HepG2 (cell line): Measurements from ENCODE around the gene CAPN10. TPM values are rescaled to one million over a fixed set of nuclear protein-coding genes. Genes with fewer than 3 reads are reported as not detected.
A peak's percentile ranks its signal among the peaks of the same experiment; 100 is the strongest.

ENCODE experiments used
- ATAC-seq: fragments of 200-7000 bp; cut with Tn5 transposase; 3 replicates; pipeline ENCODE4 v1.9.1; 2020; ENCODE audit warnings: mild to moderate bottlenecking, moderate library complexity
- BruUV-seq: library from RNA; stranded (reverse); fragments of 400-500 nt; replicated peaks from 2 replicates; lab custom pipeline; 2021; lab: Mats Ljungman, UMichigan
- CTCF ChIA-PET: fragments of 300-600 bp; formaldehyde crosslinking; extraction: SDS; loops from one replicate; lab custom pipeline; 2021; ENCODE audit warnings: low total read pairs, inconsistent platforms, low intra/inter-chr PET ratio; lab: Yijun Ruan, JAX
- POLR2A ChIA-PET: fragments of 350-600 bp; sonication (Branson Sonifier 250); formaldehyde crosslinking; loops from one replicate; lab custom pipeline; 2020; ENCODE audit warnings: antibody characterized with exemption, inconsistent platforms; lab: Yijun Ruan, JAX
- DNase-seq: peaks from one replicate; pipeline ENCODE4 v3.0.0-alpha.2; 2015; ENCODE audit warnings: low spot score
- FAIRE-seq: peaks from 3 replicates; lab custom pipeline; 2011; peaks lifted over from hg19 to GRCh38; lab: Jason Lieb, UNC
- H2AFZ ChIP-seq: one replicate; pipeline ENCODE4 v1.6.1; 2011; ENCODE audit warnings: low read length, inconsistent platforms
- H3K27ac ChIP-seq: fragments of 300-600 bp; 3 replicates; pipeline ENCODE4 v1.8.0; 2011; ENCODE audit warnings: mixed run types, mild to moderate bottlenecking, mixed read lengths, low read length, inconsistent platforms; ENCODE audit not compliant: insufficient read depth; ENCODE audit errors: extremely low read length
- H3K27me3 ChIP-seq, 2 experiments: fragments of 200-600 bp in 1 of 2; 2 replicates in 1 of 2; 3 replicates in 1 of 2; pipeline versions ENCODE4 v1.6.0 to v1.8.0; 2011; ENCODE audit warnings: low read length in 2 of 2, mild to moderate bottlenecking in 2 of 2, moderate library complexity in 2 of 2, inconsistent platforms in 1 of 2; ENCODE audit not compliant: insufficient read depth in 2 of 2, control insufficient read depth in 1 of 2
- H3K36me3 ChIP-seq, 2 experiments: fragments of 200-600 bp in 1 of 2; replicated peaks in 1 of 2; 2 replicates in 1 of 2; 3 replicates in 1 of 2; pipeline versions ENCODE4 v1.5.1 to v1.8.0; 2011; ENCODE audit warnings: low read length in 2 of 2, inconsistent platforms in 1 of 2; ENCODE audit not compliant: insufficient read depth in 2 of 2, control insufficient read depth in 1 of 2
- H3K4me1 ChIP-seq: 2 replicates; pipeline ENCODE4 v1.5.1; 2012; ENCODE audit warnings: low read length, inconsistent platforms; ENCODE audit not compliant: insufficient read depth
- H3K4me2 ChIP-seq: 2 replicates; pipeline ENCODE4 v1.6.0; 2011; ENCODE audit warnings: low read depth, low read length, inconsistent platforms
- H3K4me3 ChIP-seq, 3 experiments: fragments of 200-600 bp in 1 of 3; sonication (generic), shearing (Covaris generic) in 1 of 3; replicated peaks in 1 of 3; 2 replicates each; pipeline ENCODE4 v1.5.1; 2011 to 2016; ENCODE audit warnings: low read length in 3 of 3, inconsistent platforms in 2 of 3, low read depth in 2 of 3, mild to moderate bottlenecking in 2 of 3, control low read depth in 1 of 3, mixed read lengths in 1 of 3; ENCODE audit not compliant: insufficient read depth in 1 of 3
- H3K79me2 ChIP-seq: one replicate; pipeline ENCODE4 v1.6.1; 2011; ENCODE audit warnings: low read length, inconsistent platforms; ENCODE audit not compliant: insufficient read depth
- H3K9ac ChIP-seq: 2 replicates; pipeline ENCODE4 v1.6.0; 2011; ENCODE audit warnings: mild to moderate bottlenecking, low read depth, low read length, inconsistent platforms; ENCODE audit not compliant: insufficient read depth
- H3K9me3 ChIP-seq: 2 replicates; pipeline ENCODE4 v1.5.1; 2012; ENCODE audit warnings: mild to moderate bottlenecking, low read length
- H4K20me1 ChIP-seq: 2 replicates; pipeline ENCODE4 v1.6.0; 2011; ENCODE audit warnings: inconsistent platforms, mild to moderate bottlenecking, low read length, moderate library complexity; ENCODE audit not compliant: insufficient read depth
- DDIT3 ChIP-seq: sonication (generic); formaldehyde crosslinking; IDR thresholded peaks from 2 replicates; pipeline ENCODE4 v1.4.0; 2020; ENCODE audit warnings: mild to moderate bottlenecking, missing genetic modification reagents
- ISL2 ChIP-seq: sonication (generic); formaldehyde crosslinking; IDR thresholded peaks from 2 replicates; pipeline ENCODE4 v1.5.0; 2020; ENCODE audit warnings: missing genetic modification reagents
- MAFK ChIP-seq, 2 experiments: IDR thresholded peaks in 1 of 2; conservative IDR thresholded peaks in 1 of 2; 2 replicates each; pipeline ENCODE4 v1.6.1; 2011; ENCODE audit warnings: improper control_type of control experiment in 2 of 2, low read length in 2 of 2
- MXD4 ChIP-seq: IDR thresholded peaks from 2 replicates; pipeline ENCODE4 v1.6.1; 2016; ENCODE audit warnings: mild to moderate bottlenecking, missing biosample characterization, missing genetic modification reagents
- MYC ChIP-seq: sonication (generic); formaldehyde crosslinking; IDR thresholded peaks from 2 replicates; pipeline ENCODE4 v1.9.0; 2021; ENCODE audit warnings: missing genetic modification reagents, borderline replicate concordance
- ZBTB49 ChIP-seq: sonication (generic); formaldehyde crosslinking; IDR thresholded peaks from 2 replicates; pipeline ENCODE4 v1.4.0; 2020; ENCODE audit warnings: missing genetic modification reagents, borderline replicate concordance
- ZHX2 ChIP-seq, 2 experiments: sonication (generic) in 1 of 2; formaldehyde crosslinking in 1 of 2; IDR thresholded peaks; 2 replicates each; pipeline versions ENCODE4 v1.6.1 to v1.9.0; 2014 to 2022; ENCODE audit warnings: antibody characterized with exemption in 1 of 2, borderline replicate concordance in 1 of 2, inconsistent platforms in 1 of 2, low read depth in 1 of 2, missing genetic modification reagents in 1 of 2
- ZNF256 ChIP-seq: sonication (generic); formaldehyde crosslinking; conservative IDR thresholded peaks from 2 replicates; pipeline ENCODE4 v1.4.0; 2020; ENCODE audit warnings: missing genetic modification reagents
- ZNF362 ChIP-seq: sonication (generic); formaldehyde crosslinking; IDR thresholded peaks from 2 replicates; pipeline ENCODE4 v1.4.0; 2020; ENCODE audit warnings: missing genetic modification reagents, mild to moderate bottlenecking, borderline replicate concordance
- ZNF790 ChIP-seq: sonication (generic); formaldehyde crosslinking; IDR thresholded peaks from 2 replicates; pipeline ENCODE4 v1.8.0; 2022; ENCODE audit warnings: missing genetic modification reagents, mild to moderate bottlenecking, borderline replicate concordance
- ZSCAN20 ChIP-seq: sonication (generic); formaldehyde crosslinking; IDR thresholded peaks from 2 replicates; pipeline ENCODE4 v1.4.0; 2020; ENCODE audit warnings: missing genetic modification reagents, mild to moderate bottlenecking, borderline replicate concordance
- WGBS: methylation state at CpG from one replicate; pipeline ENCODE4 v1.1.6; 2017; ENCODE audit warnings: low lambda C conversion rate; 5-methylcytosine and 5-hydroxymethylcytosine counted together
- in situ Hi-C: cut with HindIII; loops from 2 replicates; pipeline ENCODE4 v1.10.0; 2017; ENCODE audit warnings: low pct_unique_long_range_greater_than_20kb; ENCODE audit not compliant: extremely low pct_ligation_motif_present
- intact Hi-C: fragments of 100-400 bp; cut with micrococcal nuclease; formaldehyde crosslinking; loops from one replicate; pipeline ENCODE4 v1.10.0; 2022; ENCODE audit not compliant: unreplicated experiment
- polyA plus RNA-seq, 8 experiments: library from polyadenylated mRNA; depleted of rRNA in 3 of 8; stranded (reverse) in 7 of 8; unstranded in 1 of 8; fragments of >200 nt; fragmentation: Illumina TruSeq in 4 of 8; extraction: Trizol in 4 of 8; gene quantifications; 2 replicates each; pipeline versions ENCODE4 v1.2.1 to v1.2.3, GENCODE V29; 2011 to 2016; ENCODE audit warnings: low read depth in 4 of 8, missing spikeins in 1 of 8, mixed read lengths in 1 of 8; ENCODE audit not compliant: insufficient read depth in 1 of 8
- total RNA-seq, 5 experiments: library from RNA; depleted of rRNA; stranded (reverse); fragments of >200 nt; fragmentation: Illumina TruSeq; extraction: Trizol; gene quantifications; 2 replicates each; pipeline ENCODE4 v1.2.3, GENCODE V29; 2016; ENCODE audit warnings: low read depth in 1 of 5

CAPN10 gene
- total and polyA plus RNA-seq, 2 of the 13 experiments (the other 11 are each of a cell fraction or from before 2014, with no cell fraction given): 27.6 to 32.4 TPM

GRCh38 chr2:240560480-240561324 lies 25.8 kb upstream of the CAPN10 start:
- in situ Hi-C loops: loop anchor here (25.0 kb wide), 1 partner anchor 652 kb away; no protein-coding TSS in a partner anchor
- H3K9me3 ChIP-seq: no peaks in the 10 kb centered on the region
- WGBS: under 1% methylated on average over 45 of the region's 101 CpGs
- FAIRE-seq: peak; percentile 74
- POLR2A ChIA-PET: interaction anchor here (1.0 to 4.9 kb wide), 13 partner anchors 8 to 656 kb away, joined by 3 to 86 read pairs (median 5); partner anchors contain the start of genes CAPN10 and RNPEPL1
- no peak overlapping the region for H2AFZ ChIP-seq
- peaks cover 3 to 15% of the 10 kb centered on the region in 2 experiments; a peak in 4 of 5 replicates for H3K36me3 ChIP-seq
- peaks cover 54% of the 10 kb centered on the region for H3K4me1 ChIP-seq
- peak overlapping the region; percentile 90 for H3K27ac ChIP-seq
- H4K20me1 ChIP-seq: no peaks in the 10 kb centered on the region
- H3K4me2 ChIP-seq: peak overlapping the region; percentile 96
- CTCF ChIA-PET: no interaction called here
- H3K4me3 ChIP-seq: peak overlapping the region; percentile 80 to 85 (median 80)
- H3K9ac ChIP-seq: peak overlapping the region; percentile 92
- DNase-seq: peak; percentile 97
- ATAC-seq: peak; percentile 76
- BruUV-seq: no TSS peak
- H3K79me2 ChIP-seq: peaks cover 24% of the 10 kb centered on the region
- H3K27me3 ChIP-seq: no peaks in the 10 kb centered on the region
- intact Hi-C loops: loop anchor here (5.0 kb wide), 1 partner anchor 272 kb away; no protein-coding TSS in a partner anchor
- TF ChIP-seq DDIT3 (CRISPR knock-in tag) (no peak), ZNF256 (CRISPR knock-in tag) (no peak; the same call in 1 of the 2 replicates), MAFK (conservative IDR thresholded peaks at IDR 0.05 in 1 of 2, IDR thresholded peaks at IDR 0.05 in 1 of 2; ENCODE audit: low read length in 2 of 2) (no peak), ZSCAN20 (CRISPR knock-in tag) (peak; percentile 91), ISL2 (CRISPR knock-in tag) (peak; percentile 47; the same call in 1 of the 2 replicates), MXD4 (CRISPR knock-in tag) (peak; percentile 73), ZBTB49 (no peak), ZNF362 (CRISPR knock-in tag) (no peak), ZNF790 (CRISPR knock-in tag) (peak; percentile 99), ZHX2 (IDR thresholded peaks at IDR 0.05; ENCODE audit: low read depth) (peak; percentile 11; the same call in 1 of the 2 replicates), ZHX2 (CRISPR knock-in tag; IDR thresholded peaks at IDR 0.05; ENCODE audit: borderline replicate concordance) (peak; percentile 96; the same call in 1 of the 2 replicates), MYC (CRISPR knock-in tag) (peak; percentile 96)
